GM19438 (cell line): Measurements from ENCODE around the gene REG1B.
"Not testable (repeated sequence)": the region's sequence is repeated elsewhere in the genome, so short reads cannot be mapped to it uniquely, and the experiment has no call there.

Experiments used
- ATAC-seq: cut with Tn5 transposase; IDR thresholded peaks from one replicate; pipeline ENCODE4 v1.9.1; 2021; ENCODE audit warnings: low read depth; ENCODE audit not compliant: unreplicated experiment

REG1B gene

GRCh38 chr2:79085382-79085781 lies 2.4 kb downstream of the REG1B start:
- ATAC-seq: no peak

DNA sequence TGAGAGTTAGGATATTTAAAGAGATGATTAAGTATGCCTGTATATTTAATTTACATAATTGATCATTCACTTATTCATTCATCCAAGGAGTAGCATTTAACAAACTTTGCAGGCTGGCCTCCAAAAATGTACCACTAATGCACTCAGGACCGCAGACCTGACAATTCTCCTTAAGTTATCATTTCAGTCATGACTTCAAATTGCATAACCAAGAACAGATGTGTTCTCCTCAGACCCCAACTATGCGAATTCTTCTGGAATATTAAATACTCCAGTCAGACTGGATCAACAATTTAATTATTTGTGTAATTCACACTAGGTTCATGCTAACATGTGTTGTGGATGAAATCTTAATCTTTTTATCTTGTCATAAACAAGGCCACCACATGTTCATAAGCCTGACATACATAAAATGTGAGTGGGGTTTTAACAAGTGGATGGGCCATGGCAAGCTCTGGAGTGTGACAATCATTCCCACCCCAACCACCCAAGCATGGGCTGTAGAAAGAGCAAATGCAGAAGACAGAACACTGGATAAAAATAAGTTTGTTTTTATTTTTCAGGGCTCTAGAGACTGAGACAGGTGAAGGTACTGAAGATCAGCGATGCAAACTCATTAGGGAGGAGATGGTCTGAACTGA lies 3.2 kb downstream of the REG1B start:
- no peak for ATAC-seq

DNA sequence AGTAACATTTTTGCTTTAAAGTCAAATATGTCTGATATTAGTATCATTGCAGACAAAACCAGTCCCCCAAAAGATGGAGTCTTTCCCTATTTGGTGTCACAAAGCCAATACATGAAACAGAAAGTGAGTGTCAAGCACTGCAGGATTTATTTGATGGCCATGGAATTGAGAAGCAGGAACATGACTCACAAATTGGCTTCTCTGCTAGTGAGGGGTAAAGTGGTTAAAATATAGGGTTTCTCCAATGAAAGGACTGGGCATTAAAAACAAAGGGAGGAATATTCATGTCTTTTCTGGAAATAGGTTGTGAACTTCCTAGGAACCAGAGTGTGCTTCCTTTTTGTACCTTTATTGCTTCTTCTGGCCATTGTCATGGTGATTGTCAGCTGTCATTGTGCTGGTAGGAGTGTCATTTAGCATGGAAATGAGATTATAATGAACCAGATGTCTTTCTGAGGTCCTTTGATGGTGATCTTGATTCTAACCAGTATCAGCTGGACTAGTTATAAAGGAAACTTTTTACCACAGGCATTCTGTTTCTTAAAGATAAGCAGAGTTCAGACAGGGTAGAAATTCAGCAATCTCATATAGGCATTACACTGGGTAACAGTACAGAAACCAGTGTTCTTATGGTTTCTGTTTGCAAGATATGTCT lies 4.1 kb downstream of the REG1B start:
- no peak for ATAC-seq

- no peak for ATAC-seq
Measured at GRCh38 chr2:79082987-79083386, 4.8 kb downstream of the REG1B start.

GRCh38 chr2:79071078-79071477 lies 16.7 kb downstream of the REG1B start:
- no peak for ATAC-seq

DNA sequence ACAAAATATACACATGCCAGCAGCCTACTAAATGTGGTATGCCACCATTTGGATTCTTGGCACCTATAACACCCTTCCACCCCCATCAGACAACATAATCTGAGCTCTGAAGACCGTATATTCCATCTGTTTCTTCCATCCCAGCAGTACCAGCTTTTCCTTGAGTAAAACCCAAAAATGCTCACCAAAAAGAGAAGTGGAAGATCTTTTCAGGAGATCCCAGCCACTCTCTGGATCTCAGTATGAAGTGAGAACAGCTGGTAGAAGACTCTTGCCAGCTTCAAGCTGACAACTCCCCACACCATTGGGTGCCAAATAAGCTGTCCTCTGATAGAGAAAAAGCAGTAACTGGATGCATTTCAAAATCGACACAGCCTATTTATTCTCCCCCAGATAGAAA lies 22.6 kb downstream of the REG1B start:
- no peak for ATAC-seq

DNA sequence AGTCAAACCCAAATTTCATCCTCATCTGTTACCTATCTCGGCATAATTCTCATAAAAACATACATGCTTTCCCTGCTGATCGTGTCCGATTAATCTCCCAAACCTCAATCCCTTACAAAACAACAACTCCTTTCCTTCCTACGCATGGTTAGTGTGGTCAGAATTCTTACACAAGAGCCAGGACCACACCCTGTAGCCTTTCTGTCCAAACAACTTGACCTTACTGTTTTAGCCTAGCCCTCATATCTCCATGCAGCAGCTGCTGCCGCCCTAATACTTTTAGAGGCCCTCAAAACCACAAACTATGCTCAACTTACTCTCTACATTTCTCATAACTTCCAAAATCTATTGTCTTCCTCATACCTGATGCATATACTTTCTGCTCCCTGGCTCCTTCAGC lies 33.0 kb downstream of the REG1B start:
- not testable (repeated sequence) for ATAC-seq

- not testable (repeated sequence) for ATAC-seq
Measured at GRCh38 chr2:79053486-79053885, 34.3 kb downstream of the REG1B start.

GRCh38 chr2:79041032-79041448 lies 46.8 kb downstream of the REG1B start:
- ATAC-seq: no peak

GRCh38 chr2:79039944-79040343 lies 47.8 kb downstream of the REG1B start:
- no peak for ATAC-seq
